ENCODE measurements around the gene UNC5C. TPM values are rescaled to one million over a fixed set of nuclear protein-coding genes. Genes with fewer than 3 reads are reported as not detected.

The UNC5C gene
- total RNA-seq, 1 experiment from 2014 or later = 0.11 TPM

DNA sequence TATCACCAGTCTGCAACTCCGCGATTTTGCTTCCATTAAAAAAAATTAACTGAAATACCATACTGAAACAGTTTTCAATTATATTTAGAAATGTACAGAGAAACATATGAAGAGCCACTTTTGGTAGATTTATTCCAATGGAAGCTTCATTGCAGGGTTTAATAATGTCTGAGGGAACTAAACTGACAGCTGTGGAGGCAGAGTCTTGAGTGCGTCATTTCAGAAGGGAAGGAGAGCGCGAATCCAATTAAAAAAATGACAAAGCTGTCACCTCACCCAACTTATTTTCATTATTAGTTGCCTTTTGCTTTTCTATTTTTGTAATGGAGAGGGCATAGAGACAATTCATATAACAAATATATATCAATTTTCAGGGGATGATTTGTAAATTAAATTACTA is 104.0 kb downstream of the UNC5C start:
- H3K27me3 ChIP-seq (replicated peaks; ENCODE audit: insufficient read depth, low read depth, low read length, poor library complexity) = no peaks in the 10 kb centered on the region
- POLR2A ChIA-PET (ENCODE audit: low non-redundant PET) = no interaction called here
- no peaks in the 10 kb centered on the region for H3K9me3 ChIP-seq (ENCODE audit: low read depth, low read length, poor library complexity, severe bottlenecking)
- no peak for DNase-seq (ENCODE audit: low spot score)
- intact Hi-C loops (cut with micrococcal nuclease; ENCODE audit: unreplicated experiment) = no loop called here
- H3K4me1 ChIP-seq (ENCODE audit: insufficient read depth, low read length, poor library complexity, severe bottlenecking) = no peaks in the 10 kb centered on the region
- no peak overlapping the region for H3K27ac ChIP-seq (ENCODE audit: low read depth, low read length, poor library complexity, severe bottlenecking)
- H3K4me3 ChIP-seq (ENCODE audit: low read depth, low read length, poor library complexity, severe bottlenecking) = no peak overlapping the region
- CTCF ChIA-PET = no interaction called here
- H3K36me3 ChIP-seq (ENCODE audit: insufficient read depth, low read length, poor library complexity, severe bottlenecking) = no peaks in the 10 kb centered on the region
- TF ChIP-seq, protein P1, sequence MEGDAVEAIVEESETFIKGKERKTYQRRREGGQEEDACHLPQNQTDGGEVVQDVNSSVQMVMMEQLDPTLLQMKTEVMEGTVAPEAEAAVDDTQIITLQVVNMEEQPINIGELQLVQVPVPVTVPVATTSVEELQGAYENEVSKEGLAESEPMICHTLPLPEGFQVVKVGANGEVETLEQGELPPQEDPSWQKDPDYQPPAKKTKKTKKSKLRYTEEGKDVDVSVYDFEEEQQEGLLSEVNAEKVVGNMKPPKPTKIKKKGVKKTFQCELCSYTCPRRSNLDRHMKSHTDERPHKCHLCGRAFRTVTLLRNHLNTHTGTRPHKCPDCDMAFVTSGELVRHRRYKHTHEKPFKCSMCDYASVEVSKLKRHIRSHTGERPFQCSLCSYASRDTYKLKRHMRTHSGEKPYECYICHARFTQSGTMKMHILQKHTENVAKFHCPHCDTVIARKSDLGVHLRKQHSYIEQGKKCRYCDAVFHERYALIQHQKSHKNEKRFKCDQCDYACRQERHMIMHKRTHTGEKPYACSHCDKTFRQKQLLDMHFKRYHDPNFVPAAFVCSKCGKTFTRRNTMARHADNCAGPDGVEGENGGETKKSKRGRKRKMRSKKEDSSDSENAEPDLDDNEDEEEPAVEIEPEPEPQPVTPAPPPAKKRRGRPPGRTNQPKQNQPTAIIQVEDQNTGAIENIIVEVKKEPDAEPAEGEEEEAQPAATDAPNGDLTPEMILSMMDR (conservative IDR thresholded peaks at IDR 0.05; ENCODE audit: low read depth, low read length) = no peak
- TF ChIP-seq EZH2 (IDR thresholded peaks at IDR 0.05; ENCODE audit: borderline replicate concordance, low read depth, low read length, poor library complexity, severe bottlenecking) = no peak
- BruUV-seq (replicated peaks) = no TSS peak

DNA sequence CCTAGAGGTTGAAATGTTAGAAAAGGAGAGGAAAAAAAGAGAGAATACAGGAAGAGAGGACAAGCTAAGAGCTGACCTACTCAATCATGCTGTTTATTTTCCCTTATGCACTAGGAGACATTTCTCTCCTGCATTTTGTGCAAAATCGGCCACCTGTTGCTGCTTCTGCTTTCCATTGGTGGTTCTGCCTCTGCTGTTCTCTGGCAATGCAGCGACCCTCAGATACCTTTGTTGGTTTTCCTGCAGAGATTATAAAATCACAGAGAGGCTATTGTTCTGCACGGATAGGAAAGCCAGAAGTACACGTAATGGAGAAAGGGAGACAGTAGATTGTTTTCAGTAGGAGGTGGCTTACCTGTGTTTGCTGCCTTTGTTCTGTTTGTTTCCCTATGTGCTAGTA is 108.9 kb downstream of the UNC5C start:
- Histone ChIP-seq H3K9me3 (ENCODE audit: low read depth, low read length, poor library complexity, severe bottlenecking) (no peaks in the 10 kb centered on the region), H3K36me3 (ENCODE audit: insufficient read depth, low read length, poor library complexity, severe bottlenecking) (no peaks in the 10 kb centered on the region), H3K4me3 (ENCODE audit: low read depth, low read length, poor library complexity, severe bottlenecking) (no peak overlapping the region), H3K4me1 (ENCODE audit: insufficient read depth, low read length, poor library complexity, severe bottlenecking) (no peaks in the 10 kb centered on the region), H3K27me3 (replicated peaks; ENCODE audit: insufficient read depth, low read depth, low read length, poor library complexity) (no peaks in the 10 kb centered on the region), H3K27ac (ENCODE audit: low read depth, low read length, poor library complexity, severe bottlenecking) (no peak overlapping the region)
- ChIA-PET CTCF (no interaction called here), POLR2A (ENCODE audit: low non-redundant PET) (no interaction called here)
- no TSS peak for BruUV-seq (replicated peaks)
- intact Hi-C loops (cut with micrococcal nuclease; ENCODE audit: unreplicated experiment) = no loop called here
- TF ChIP-seq, protein P1 (conservative IDR thresholded peaks at IDR 0.05; ENCODE audit: low read depth, low read length) = no peak
- no peak for TF ChIP-seq EZH2 (IDR thresholded peaks at IDR 0.05; ENCODE audit: borderline replicate concordance, low read depth, low read length, poor library complexity, severe bottlenecking)
- DNase-seq (ENCODE audit: low spot score) = no peak

DNA sequence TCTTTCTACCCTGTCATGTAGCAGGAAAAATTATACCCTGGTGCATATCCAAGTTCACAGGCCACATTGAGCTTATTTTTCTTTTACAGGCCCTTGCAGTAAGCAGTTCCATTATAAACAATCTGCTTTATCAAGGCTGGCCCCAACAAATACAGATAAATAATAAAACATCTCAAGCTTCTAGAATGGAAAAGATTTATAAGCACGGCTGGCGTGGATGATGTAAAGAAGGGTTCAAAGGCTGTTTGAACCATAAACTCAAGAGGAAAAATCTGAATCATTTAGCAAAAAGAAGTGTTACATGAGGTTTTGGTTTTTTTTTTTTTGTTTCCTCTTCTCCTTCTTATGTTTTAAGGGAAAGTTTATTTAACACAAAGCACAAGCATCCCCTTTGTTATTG is 109.7 kb downstream of the UNC5C start:
- ChIA-PET POLR2A (ENCODE audit: low non-redundant PET) (interaction anchor here (0.6 kb wide), 1 partner anchor 277 kb away, joined by 3 read pairs; no protein-coding TSS in a partner anchor), CTCF (no interaction called here)
- Histone ChIP-seq H3K4me3 (ENCODE audit: low read depth, low read length, poor library complexity, severe bottlenecking) (no peak overlapping the region), H3K36me3 (ENCODE audit: insufficient read depth, low read length, poor library complexity, severe bottlenecking) (no peaks in the 10 kb centered on the region), H3K4me1 (ENCODE audit: insufficient read depth, low read length, poor library complexity, severe bottlenecking) (no peaks in the 10 kb centered on the region), H3K27ac (ENCODE audit: low read depth, low read length, poor library complexity, severe bottlenecking) (no peak overlapping the region), H3K27me3 (replicated peaks; ENCODE audit: insufficient read depth, low read depth, low read length, poor library complexity) (no peaks in the 10 kb centered on the region), H3K9me3 (ENCODE audit: low read depth, low read length, poor library complexity, severe bottlenecking) (no peaks in the 10 kb centered on the region)
- no peak for TF ChIP-seq EZH2 (IDR thresholded peaks at IDR 0.05; ENCODE audit: borderline replicate concordance, low read depth, low read length, poor library complexity, severe bottlenecking)
- TF ChIP-seq, protein P1 (conservative IDR thresholded peaks at IDR 0.05; ENCODE audit: low read depth, low read length) = no peak
- no TSS peak for BruUV-seq (replicated peaks)
- DNase-seq (ENCODE audit: low spot score) = no peak
- intact Hi-C loops (cut with micrococcal nuclease; ENCODE audit: unreplicated experiment) = no loop called here
